GM23338 (cell line): ENCODE results near the gene MRPS6. TPM values are rescaled to one million over a fixed set of nuclear protein-coding genes. Genes with fewer than 3 reads are reported as not detected.
A peak's percentile ranks its signal among the peaks of the same experiment; 100 is the strongest.

Experiments
- ATAC-seq: fragments of 200-7000 bp; cut with Tn5 transposase; 3 replicates; pipeline ENCODE4 v1.9.1; 2020
- DNase-seq: peaks from one replicate; pipeline ENCODE4 v3.0.0-alpha.2; 2015; ENCODE audit warnings: low spot score
- H2AFZ ChIP-seq: fragments of 200-600 bp; sonication (generic); 2 replicates; pipeline ENCODE4 v1.8.0; 2016; ENCODE audit warnings: antibody characterized with exemption, mild to moderate bottlenecking, moderate library complexity
- H3F3A ChIP-seq: fragments of 200-600 bp; sonication (generic); replicated peaks from 2 replicates; pipeline ENCODE4 v1.8.0; 2017; ENCODE audit warnings: antibody characterized with exemption, mixed run types, low read depth
- H3K27ac ChIP-seq: fragments of 200-600 bp; sonication (generic); 2 replicates; pipeline ENCODE4 v1.6.1; 2016; ENCODE audit warnings: low read depth
- H3K27me3 ChIP-seq: fragments of 200-600 bp; sonication (generic); 2 replicates; pipeline ENCODE4 v1.8.0; 2016; ENCODE audit warnings: mild to moderate bottlenecking, mixed run types, moderate library complexity; ENCODE audit not compliant: insufficient read depth
- H3K36me3 ChIP-seq: fragments of 200-600 bp; sonication (generic); 2 replicates; pipeline ENCODE4 v1.8.0; 2016; ENCODE audit warnings: mild to moderate bottlenecking; ENCODE audit not compliant: insufficient read depth
- H3K4me1 ChIP-seq: fragments of 200-600 bp; sonication (generic); 2 replicates; pipeline ENCODE4 v1.8.0; 2016; ENCODE audit warnings: mild to moderate bottlenecking, moderate library complexity; ENCODE audit not compliant: insufficient read depth
- H3K4me2 ChIP-seq: fragments of 200-600 bp; sonication (generic); 2 replicates; pipeline ENCODE4 v1.7.1; 2017; ENCODE audit warnings: mixed run types
- H3K4me3 ChIP-seq: fragments of 200-600 bp; sonication (generic); 2 replicates; pipeline ENCODE4 v1.6.1; 2016; ENCODE audit warnings: mixed run types
- H3K79me2 ChIP-seq: fragments of 200-600 bp; sonication (generic); replicated peaks from 2 replicates; pipeline ENCODE4 v1.8.0; 2017; ENCODE audit warnings: mild to moderate bottlenecking; ENCODE audit not compliant: insufficient read depth
- H3K9me2 ChIP-seq: fragments of 200-600 bp; sonication (generic); 2 replicates; pipeline ENCODE4 v1.8.0; 2017; ENCODE audit not compliant: insufficient read depth
- H4K20me1 ChIP-seq: fragments of 200-600 bp; sonication (generic); replicated peaks from 2 replicates; pipeline ENCODE4 v1.8.0; 2017; ENCODE audit warnings: mild to moderate bottlenecking; ENCODE audit not compliant: insufficient read depth
- H3K27ac Mint-ChIP-seq: 2 replicates; pipeline ENCODE4 v1.8.0; 2020; ENCODE audit warnings: inconsistent platforms, mild to moderate bottlenecking, moderate library complexity, mixed read lengths
- H3K27me3 Mint-ChIP-seq: 3 replicates; pipeline ENCODE4 v1.8.0; 2022; ENCODE audit warnings: low read depth, mild to moderate bottlenecking, moderate library complexity, mixed read lengths, inconsistent platforms; ENCODE audit not compliant: insufficient read depth, poor library complexity
- H3K36me3 Mint-ChIP-seq: 3 replicates; pipeline ENCODE4 v1.8.0; 2021; ENCODE audit warnings: low read depth, mild to moderate bottlenecking, inconsistent platforms, moderate library complexity, mixed read lengths
- H3K4me1 Mint-ChIP-seq: 3 replicates; pipeline ENCODE4 v1.8.0; 2020; ENCODE audit warnings: mild to moderate bottlenecking, inconsistent platforms, mixed read lengths
- H3K4me3 Mint-ChIP-seq: 3 replicates; pipeline ENCODE4 v1.8.0; 2021; ENCODE audit warnings: moderate library complexity, mild to moderate bottlenecking, inconsistent platforms, mixed read lengths
- H3K9me3 Mint-ChIP-seq: 3 replicates; pipeline ENCODE4 v1.8.0; 2020; ENCODE audit warnings: moderate library complexity, mild to moderate bottlenecking, inconsistent platforms, mixed read lengths
- POLR2AphosphoS5 ChIP-seq: IDR thresholded peaks from 2 replicates; pipeline ENCODE4 v1.6.1; 2016; ENCODE audit warnings: antibody characterized with exemption, low read depth
- ZNF114 ChIP-seq: fragments of 250-450 bp; sonication (Bioruptor Pico); IDR thresholded peaks from 2 replicates; pipeline ENCODE4 v1.5.0; 2020; ENCODE audit warnings: mild to moderate bottlenecking, moderate library complexity
- ZNF331 ChIP-seq: fragments of 250-450 bp; sonication (Bioruptor Pico); IDR thresholded peaks from 2 replicates; pipeline ENCODE4 v1.5.0; 2020; ENCODE audit warnings: low read depth, mild to moderate bottlenecking, moderate library complexity
- polyA plus RNA-seq: library from polyadenylated mRNA; unstranded; fragments of >200 nt; fragmentation: Nextera tagmentation; extraction: Ambion mirVana; gene quantifications from 2 replicates; pipeline ENCODE4 v1.2.1, GENCODE V29; 2016
- total RNA-seq: library from RNA; depleted of rRNA; stranded (reverse); fragments of >200 nt; shearing (Covaris generic); gene quantifications from 2 replicates; pipeline ENCODE4 v1.2.3, GENCODE V29; 2014
- TF ChIP-seq, protein P1 (sequence below), 2 experiments: fragments of 200-600 bp in 1 of 2; sonication (generic) in 1 of 2; conservative IDR thresholded peaks; 2 replicates each; pipeline versions ENCODE4 v1.5.1 to v1.6.1; 2016 to 2017; ENCODE audit warnings: antibody characterized with exemption in 2 of 2, low read depth in 2 of 2, mild to moderate bottlenecking in 2 of 2, moderate library complexity in 1 of 2
- TF ChIP-seq, protein P2 (sequence below): fragments of 250-450 bp; sonication (Bioruptor Pico); IDR thresholded peaks from 2 replicates; pipeline ENCODE4 v1.5.0; 2020; ENCODE audit warnings: mild to moderate bottlenecking, moderate library complexity
- TF ChIP-seq, protein P3 (sequence below): IDR thresholded peaks from 2 replicates; pipeline ENCODE4 v1.6.1; 2016; ENCODE audit warnings: antibody characterized with exemption

The MRPS6 gene
- total and polyA plus RNA-seq, 2 experiments from 2014 or later = 80.5 to 242 TPM

DNA sequence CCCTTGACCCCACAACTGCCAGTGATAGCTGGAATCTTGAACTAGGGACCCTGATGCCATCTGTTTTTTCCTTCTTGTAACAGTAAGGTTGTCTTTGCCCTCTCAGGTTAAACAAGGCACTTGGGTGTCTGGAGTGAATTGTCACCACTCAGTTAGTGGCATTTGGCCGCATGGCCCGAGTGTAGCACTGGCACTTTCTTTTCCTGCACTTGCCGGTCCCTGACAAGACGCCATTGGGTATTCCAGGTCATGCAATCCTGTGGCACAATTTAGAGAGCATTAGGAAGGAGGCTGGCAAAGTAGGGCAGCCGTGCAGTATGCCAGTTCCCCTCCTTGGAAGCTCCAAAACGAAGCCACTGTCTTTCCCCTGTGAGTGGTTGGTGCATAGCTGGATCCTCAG, 70.8 kb downstream of the MRPS6 start:
- H3K4me3 ChIP-seq = no peak overlapping the region
- H3K9me3 Mint-ChIP-seq = peaks cover 32% of the 10 kb centered on the region
- TF ChIP-seq, protein P1, sequence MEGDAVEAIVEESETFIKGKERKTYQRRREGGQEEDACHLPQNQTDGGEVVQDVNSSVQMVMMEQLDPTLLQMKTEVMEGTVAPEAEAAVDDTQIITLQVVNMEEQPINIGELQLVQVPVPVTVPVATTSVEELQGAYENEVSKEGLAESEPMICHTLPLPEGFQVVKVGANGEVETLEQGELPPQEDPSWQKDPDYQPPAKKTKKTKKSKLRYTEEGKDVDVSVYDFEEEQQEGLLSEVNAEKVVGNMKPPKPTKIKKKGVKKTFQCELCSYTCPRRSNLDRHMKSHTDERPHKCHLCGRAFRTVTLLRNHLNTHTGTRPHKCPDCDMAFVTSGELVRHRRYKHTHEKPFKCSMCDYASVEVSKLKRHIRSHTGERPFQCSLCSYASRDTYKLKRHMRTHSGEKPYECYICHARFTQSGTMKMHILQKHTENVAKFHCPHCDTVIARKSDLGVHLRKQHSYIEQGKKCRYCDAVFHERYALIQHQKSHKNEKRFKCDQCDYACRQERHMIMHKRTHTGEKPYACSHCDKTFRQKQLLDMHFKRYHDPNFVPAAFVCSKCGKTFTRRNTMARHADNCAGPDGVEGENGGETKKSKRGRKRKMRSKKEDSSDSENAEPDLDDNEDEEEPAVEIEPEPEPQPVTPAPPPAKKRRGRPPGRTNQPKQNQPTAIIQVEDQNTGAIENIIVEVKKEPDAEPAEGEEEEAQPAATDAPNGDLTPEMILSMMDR (conservative IDR thresholded peaks at IDR 0.05; ENCODE audit: low read depth in 2 of 2) = no peak
- TF ChIP-seq, protein P2, sequence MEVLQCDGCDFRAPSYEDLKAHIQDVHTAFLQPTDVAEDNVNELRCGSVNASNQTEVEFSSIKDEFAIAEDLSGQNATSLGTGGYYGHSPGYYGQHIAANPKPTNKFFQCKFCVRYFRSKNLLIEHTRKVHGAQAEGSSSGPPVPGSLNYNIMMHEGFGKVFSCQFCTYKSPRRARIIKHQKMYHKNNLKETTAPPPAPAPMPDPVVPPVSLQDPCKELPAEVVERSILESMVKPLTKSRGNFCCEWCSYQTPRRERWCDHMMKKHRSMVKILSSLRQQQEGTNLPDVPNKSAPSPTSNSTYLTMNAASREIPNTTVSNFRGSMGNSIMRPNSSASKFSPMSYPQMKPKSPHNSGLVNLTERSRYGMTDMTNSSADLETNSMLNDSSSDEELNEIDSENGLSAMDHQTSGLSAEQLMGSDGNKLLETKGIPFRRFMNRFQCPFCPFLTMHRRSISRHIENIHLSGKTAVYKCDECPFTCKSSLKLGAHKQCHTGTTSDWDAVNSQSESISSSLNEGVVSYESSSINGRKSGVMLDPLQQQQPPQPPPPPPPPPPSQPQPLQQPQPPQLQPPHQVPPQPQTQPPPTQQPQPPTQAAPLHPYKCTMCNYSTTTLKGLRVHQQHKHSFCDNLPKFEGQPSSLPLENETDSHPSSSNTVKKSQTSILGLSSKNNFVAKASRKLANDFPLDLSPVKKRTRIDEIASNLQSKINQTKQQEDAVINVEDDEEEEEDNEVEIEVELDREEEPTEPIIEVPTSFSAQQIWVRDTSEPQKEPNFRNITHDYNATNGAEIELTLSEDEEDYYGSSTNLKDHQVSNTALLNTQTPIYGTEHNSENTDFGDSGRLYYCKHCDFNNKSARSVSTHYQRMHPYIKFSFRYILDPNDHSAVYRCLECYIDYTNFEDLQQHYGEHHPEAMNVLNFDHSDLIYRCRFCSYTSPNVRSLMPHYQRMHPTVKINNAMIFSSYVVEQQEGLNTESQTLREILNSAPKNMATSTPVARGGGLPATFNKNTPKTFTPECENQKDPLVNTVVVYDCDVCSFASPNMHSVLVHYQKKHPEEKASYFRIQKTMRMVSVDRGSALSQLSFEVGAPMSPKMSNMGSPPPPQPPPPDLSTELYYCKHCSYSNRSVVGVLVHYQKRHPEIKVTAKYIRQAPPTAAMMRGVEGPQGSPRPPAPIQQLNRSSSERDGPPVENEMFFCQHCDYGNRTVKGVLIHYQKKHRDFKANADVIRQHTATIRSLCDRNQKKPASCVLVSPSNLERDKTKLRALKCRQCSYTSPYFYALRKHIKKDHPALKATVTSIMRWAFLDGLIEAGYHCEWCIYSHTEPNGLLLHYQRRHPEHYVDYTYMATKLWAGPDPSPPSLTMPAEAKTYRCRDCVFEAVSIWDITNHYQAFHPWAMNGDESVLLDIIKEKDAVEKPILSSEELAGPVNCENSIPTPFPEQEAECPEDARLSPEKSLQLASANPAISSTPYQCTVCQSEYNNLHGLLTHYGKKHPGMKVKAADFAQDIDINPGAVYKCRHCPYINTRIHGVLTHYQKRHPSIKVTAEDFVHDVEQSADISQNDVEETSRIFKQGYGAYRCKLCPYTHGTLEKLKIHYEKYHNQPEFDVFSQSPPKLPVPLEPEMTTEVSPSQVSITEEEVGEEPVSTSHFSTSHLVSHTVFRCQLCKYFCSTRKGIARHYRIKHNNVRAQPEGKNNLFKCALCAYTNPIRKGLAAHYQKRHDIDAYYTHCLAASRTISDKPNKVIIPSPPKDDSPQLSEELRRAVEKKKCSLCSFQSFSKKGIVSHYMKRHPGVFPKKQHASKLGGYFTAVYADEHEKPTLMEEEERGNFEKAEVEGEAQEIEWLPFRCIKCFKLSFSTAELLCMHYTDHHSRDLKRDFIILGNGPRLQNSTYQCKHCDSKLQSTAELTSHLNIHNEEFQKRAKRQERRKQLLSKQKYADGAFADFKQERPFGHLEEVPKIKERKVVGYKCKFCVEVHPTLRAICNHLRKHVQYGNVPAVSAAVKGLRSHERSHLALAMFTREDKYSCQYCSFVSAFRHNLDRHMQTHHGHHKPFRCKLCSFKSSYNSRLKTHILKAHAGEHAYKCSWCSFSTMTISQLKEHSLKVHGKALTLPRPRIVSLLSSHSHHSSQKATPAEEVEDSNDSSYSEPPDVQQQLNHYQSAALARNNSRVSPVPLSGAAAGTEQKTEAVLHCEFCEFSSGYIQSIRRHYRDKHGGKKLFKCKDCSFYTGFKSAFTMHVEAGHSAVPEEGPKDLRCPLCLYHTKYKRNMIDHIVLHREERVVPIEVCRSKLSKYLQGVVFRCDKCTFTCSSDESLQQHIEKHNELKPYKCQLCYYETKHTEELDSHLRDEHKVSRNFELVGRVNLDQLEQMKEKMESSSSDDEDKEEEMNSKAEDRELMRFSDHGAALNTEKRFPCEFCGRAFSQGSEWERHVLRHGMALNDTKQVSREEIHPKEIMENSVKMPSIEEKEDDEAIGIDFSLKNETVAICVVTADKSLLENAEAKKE = no peak
- peaks cover 14% of the 10 kb centered on the region; the same call in 1 of the 2 replicates for H4K20me1 ChIP-seq
- no peaks in the 10 kb centered on the region; the same call in 1 of the 2 replicates for H3K9me2 ChIP-seq
- H3K36me3 Mint-ChIP-seq = peaks cover 66% of the 10 kb centered on the region
- H3K36me3 ChIP-seq = peaks cover 19% of the 10 kb centered on the region
- no peak overlapping the region for H3K27ac ChIP-seq
- ATAC-seq (no peak), DNase-seq (no peak)
- H3K4me3 Mint-ChIP-seq = no peak overlapping the region
- peaks cover 38% of the 10 kb centered on the region for H3K79me2 ChIP-seq
- H3K4me1 ChIP-seq = no peaks in the 10 kb centered on the region
- H3K27me3 Mint-ChIP-seq = peaks cover 9% of the 10 kb centered on the region
- no peaks in the 10 kb centered on the region for H3K4me1 Mint-ChIP-seq
- no peaks in the 10 kb centered on the region for H3K27me3 ChIP-seq
- no peak overlapping the region for H3K27ac Mint-ChIP-seq
- H3K4me2 ChIP-seq = no peak overlapping the region
- no peaks in the 10 kb centered on the region; the same call in 1 of the 2 replicates for H3F3A ChIP-seq
- no peak overlapping the region for H2AFZ ChIP-seq

DNA sequence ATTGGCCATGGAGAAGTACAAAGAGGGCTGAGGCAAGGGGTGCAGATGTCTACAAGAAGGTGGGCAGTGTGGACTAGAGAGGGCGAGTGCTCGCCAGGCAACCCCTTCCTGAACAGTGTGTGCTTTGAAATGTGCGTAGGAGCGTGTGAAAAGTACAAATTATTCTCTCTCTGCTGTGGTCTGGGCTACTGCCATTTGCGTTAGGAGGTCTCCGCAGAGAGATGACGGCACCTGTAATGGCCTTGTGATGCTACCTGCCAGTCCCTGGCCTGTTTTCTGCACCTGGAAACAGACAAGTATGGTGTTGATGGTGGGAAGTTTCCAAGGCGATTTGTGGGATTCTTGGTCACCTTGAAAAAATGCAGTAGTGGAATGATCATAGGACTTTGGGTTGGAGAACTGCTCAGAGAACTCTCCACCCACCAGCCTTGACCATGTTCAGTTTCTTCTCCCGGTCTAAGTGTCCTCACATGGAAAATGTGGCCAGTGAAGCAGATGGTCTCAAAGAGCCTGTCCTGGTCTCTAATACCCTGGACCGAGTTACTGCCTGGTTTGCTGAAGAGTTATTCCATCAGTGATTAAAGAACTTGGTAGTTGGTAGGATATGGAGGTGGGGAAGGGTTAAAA, 74.5 kb downstream of the MRPS6 start:
- Mint-ChIP-seq H3K27ac (no peak overlapping the region), H3K27me3 (peaks cover 9% of the 10 kb centered on the region), H3K9me3 (peaks cover 35% of the 10 kb centered on the region), H3K4me3 (no peak overlapping the region), H3K36me3 (peaks cover 61% of the 10 kb centered on the region), H3K4me1 (no peaks in the 10 kb centered on the region)
- H3F3A ChIP-seq = no peaks in the 10 kb centered on the region; the same call in 1 of the 2 replicates
- DNase-seq (no peak), ATAC-seq (no peak)
- H3K4me3 ChIP-seq = no peak overlapping the region
- no peaks in the 10 kb centered on the region for H3K9me2 ChIP-seq
- H4K20me1 ChIP-seq = no peaks in the 10 kb centered on the region
- peaks cover 14% of the 10 kb centered on the region for H3K36me3 ChIP-seq
- no peaks in the 10 kb centered on the region for H3K27me3 ChIP-seq
- no peaks in the 10 kb centered on the region for H3K4me1 ChIP-seq
- H3K27ac ChIP-seq = peak overlapping the region; percentile 55; the same call in 1 of the 2 replicates
- no peak overlapping the region for H3K4me2 ChIP-seq
- H3K79me2 ChIP-seq = peaks cover 3% of the 10 kb centered on the region; the same call in 1 of the 2 replicates
- no peak overlapping the region for H2AFZ ChIP-seq
- no peak for TF ChIP-seq ZNF331 (CRISPR knock-in tag)
- TF ChIP-seq, protein P3, sequence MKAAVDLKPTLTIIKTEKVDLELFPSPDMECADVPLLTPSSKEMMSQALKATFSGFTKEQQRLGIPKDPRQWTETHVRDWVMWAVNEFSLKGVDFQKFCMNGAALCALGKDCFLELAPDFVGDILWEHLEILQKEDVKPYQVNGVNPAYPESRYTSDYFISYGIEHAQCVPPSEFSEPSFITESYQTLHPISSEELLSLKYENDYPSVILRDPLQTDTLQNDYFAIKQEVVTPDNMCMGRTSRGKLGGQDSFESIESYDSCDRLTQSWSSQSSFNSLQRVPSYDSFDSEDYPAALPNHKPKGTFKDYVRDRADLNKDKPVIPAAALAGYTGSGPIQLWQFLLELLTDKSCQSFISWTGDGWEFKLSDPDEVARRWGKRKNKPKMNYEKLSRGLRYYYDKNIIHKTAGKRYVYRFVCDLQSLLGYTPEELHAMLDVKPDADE = no peak
- TF ChIP-seq POLR2AphosphoS5 = no peak
- no peak for TF ChIP-seq ZNF114
